Measurements from ENCODE around the gene SP9.

DNA sequence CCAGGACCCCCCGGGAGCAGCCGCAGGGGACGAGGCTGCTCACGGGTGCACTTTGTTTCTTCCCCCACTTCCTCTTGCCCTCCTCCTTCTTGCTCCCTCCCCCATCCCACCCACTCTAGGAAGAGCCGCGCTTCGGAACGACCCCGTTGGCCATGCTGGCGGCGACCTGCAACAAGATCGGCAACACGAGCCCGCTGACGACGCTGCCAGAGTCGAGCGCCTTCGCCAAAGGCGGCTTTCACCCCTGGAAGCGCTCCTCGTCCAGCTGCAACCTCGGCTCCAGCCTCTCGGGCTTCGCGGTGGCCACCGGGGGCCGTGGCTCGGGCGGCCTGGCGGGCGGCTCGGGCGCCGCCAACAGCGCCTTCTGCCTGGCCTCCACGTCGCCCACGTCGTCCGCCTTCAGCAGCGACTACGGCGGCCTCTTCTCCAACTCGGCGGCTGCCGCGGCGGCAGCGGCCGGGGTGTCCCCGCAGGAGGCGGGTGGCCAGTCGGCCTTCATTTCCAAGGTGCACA, 1.3 kb downstream of the SP9 start:
- no peak for TF ChIP-seq CTCF (IDR thresholded peaks at IDR 0.05)
- TF ChIP-seq POLR2A (IDR thresholded peaks at IDR 0.05) = no peak
